Measurements from ENCODE around the gene DNAJC12. TPM values are rescaled to one million over a fixed set of nuclear protein-coding genes. Genes with fewer than 3 reads are reported as not detected.
"Not testable (repeated sequence)": the region's sequence is repeated elsewhere in the genome, so short reads cannot be mapped to it uniquely, and the experiment has no call there.

The DNAJC12 gene
- total RNA-seq, 2 experiments from 2014 or later = not detected

GRCh38 chr10:67780204-67780621 is 57.8 kb downstream of the DNAJC12 start:
- H3K36me3 Mint-ChIP-seq (ENCODE audit: low read depth); ATAC-seq (ENCODE audit: poor library complexity); H3K4me3 ChIP-seq (ENCODE audit: low read length); H3K27me3 ChIP-seq (ENCODE audit: control insufficient read depth in 1 of 2, insufficient read depth in 2 of 2, low read length in 2 of 2); H3K27ac ChIP-seq (ENCODE audit: low read depth in 1 of 2, low read length in 2 of 2); H3K27ac Mint-ChIP-seq; H3K4me3 Mint-ChIP-seq; H3K9me3 ChIP-seq (ENCODE audit: control insufficient read depth in 1 of 2, insufficient read depth in 1 of 2, low read length in 2 of 2); H3K27me3 Mint-ChIP-seq; H3K9me3 Mint-ChIP-seq; DNase-seq; H3K36me3 ChIP-seq (ENCODE audit: insufficient read depth, low read length): not testable (repeated sequence)
- H3K4me1 ChIP-seq (ENCODE audit: insufficient read depth, low read length) = peaks cover 23% of the 10 kb centered on the region
- intact Hi-C loops (cut with DNase I, micrococcal nuclease) = loop anchor here (1.0 to 10.0 kb wide), 4 partner anchors 83 to 1595 kb away; no protein-coding TSS in a partner anchor
- CTCF ChIA-PET = interaction anchor here (0.8 to 4.3 kb wide), 16 partner anchors 8 to 309 kb away, joined by 3 to 83 read pairs (median 6); no protein-coding TSS in a partner anchor
- peak; percentile 29 for TF ChIP-seq CTCF (IDR thresholded peaks at IDR 0.05)
- H3K4me1 Mint-ChIP-seq (ENCODE audit: low read depth) = peaks cover 25% of the 10 kb centered on the region
- POLR2A ChIA-PET = interaction anchor here (1.0 to 4.2 kb wide), 3 partner anchors 14 to 82 kb away, joined by 3 to 28 read pairs (median 27); no protein-coding TSS in a partner anchor

DNA sequence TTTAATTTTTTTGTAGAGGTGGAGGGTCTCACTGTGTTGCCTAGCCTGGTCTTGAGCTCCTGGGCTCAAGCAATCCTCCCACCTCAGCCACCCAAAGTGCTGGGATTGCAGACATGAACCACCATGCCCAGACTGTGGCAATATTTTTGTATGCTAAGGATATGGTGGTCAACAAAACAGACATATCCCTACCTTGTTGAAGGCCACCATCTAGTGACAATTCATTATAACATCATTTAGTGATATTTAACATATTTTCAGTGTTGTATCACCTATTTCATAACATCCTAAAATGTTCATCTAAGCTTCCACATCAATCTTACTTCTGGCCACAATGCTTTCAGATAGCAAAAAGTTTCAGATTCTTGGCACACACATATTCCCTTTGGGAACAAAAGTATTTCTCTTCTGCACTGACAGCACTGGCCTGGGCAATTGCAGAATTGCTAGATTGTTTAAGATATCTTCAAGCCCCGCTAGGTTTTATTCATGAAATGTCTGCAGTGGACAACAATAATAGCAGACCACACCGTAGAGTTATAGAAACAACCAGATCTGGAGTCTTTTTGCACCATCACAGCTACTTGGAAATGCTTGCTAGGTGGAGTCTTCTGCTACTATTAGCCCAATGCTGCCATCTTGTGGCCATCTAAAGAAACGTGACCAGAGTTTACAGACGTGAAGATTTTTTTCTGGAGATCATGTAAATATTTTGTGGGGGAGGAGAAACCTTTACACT is 58.4 kb downstream of the DNAJC12 start:
- Mint-ChIP-seq H3K4me1 (ENCODE audit: low read depth) (peaks cover 22% of the 10 kb centered on the region), H3K27ac (no peak overlapping the region), H3K36me3 (ENCODE audit: low read depth) (no peaks in the 10 kb centered on the region), H3K27me3 (no peaks in the 10 kb centered on the region), H3K4me3 (no peak overlapping the region), H3K9me3 (no peaks in the 10 kb centered on the region)
- Histone ChIP-seq H3K27me3 (ENCODE audit: control insufficient read depth in 1 of 2, insufficient read depth in 2 of 2, low read length in 2 of 2) (no peaks in the 10 kb centered on the region), H3K27ac (ENCODE audit: low read depth in 1 of 2, low read length in 2 of 2) (no peak overlapping the region), H3K36me3 (ENCODE audit: insufficient read depth, low read length) (no peaks in the 10 kb centered on the region), H3K9me3 (ENCODE audit: control insufficient read depth in 1 of 2, insufficient read depth in 1 of 2, low read length in 2 of 2) (no peaks in the 10 kb centered on the region), H3K4me1 (ENCODE audit: insufficient read depth, low read length) (peaks cover 17% of the 10 kb centered on the region), H3K4me3 (ENCODE audit: low read length) (no peak overlapping the region)
- TF ChIP-seq CTCF (IDR thresholded peaks at IDR 0.05) = peak; percentile 94
- intact Hi-C loops (cut with DNase I, micrococcal nuclease) = loop anchor here (1.0 to 10.0 kb wide), 4 partner anchors 82 to 1595 kb away; no protein-coding TSS in a partner anchor
- ChIA-PET POLR2A (interaction anchor here (0.8 to 4.2 kb wide), 5 partner anchors 12 to 113 kb away, joined by 3 to 28 read pairs (median 3); no protein-coding TSS in a partner anchor), CTCF (interaction anchor here (0.6 to 4.3 kb wide), 20 partner anchors 9 to 1599 kb away, joined by 3 to 83 read pairs (median 4); no protein-coding TSS in a partner anchor)
- DNase-seq (peak; percentile 20 to 89 (median 62)), ATAC-seq (ENCODE audit: poor library complexity) (peak; percentile 94)

GRCh38 chr10:67776371-67776770 is 61.6 kb downstream of the DNAJC12 start:
- TF ChIP-seq CTCF (IDR thresholded peaks at IDR 0.05) = no peak
- Mint-ChIP-seq H3K27me3 (no peaks in the 10 kb centered on the region), H3K27ac (no peak overlapping the region), H3K4me3 (no peak overlapping the region), H3K36me3 (ENCODE audit: low read depth) (no peaks in the 10 kb centered on the region), H3K4me1 (ENCODE audit: low read depth) (peaks cover 6% of the 10 kb centered on the region), H3K9me3 (no peaks in the 10 kb centered on the region)
- intact Hi-C loops (cut with DNase I, micrococcal nuclease) = no loop called here
- no peaks in the 10 kb centered on the region for H3K9me3 ChIP-seq (ENCODE audit: control insufficient read depth in 1 of 2, insufficient read depth in 1 of 2, low read length in 2 of 2)
- H3K4me3 ChIP-seq (ENCODE audit: low read length) = no peak overlapping the region
- no peaks in the 10 kb centered on the region for H3K27me3 ChIP-seq (ENCODE audit: control insufficient read depth in 1 of 2, insufficient read depth in 2 of 2, low read length in 2 of 2)
- no peaks in the 10 kb centered on the region for H3K36me3 ChIP-seq (ENCODE audit: insufficient read depth, low read length)
- no peak overlapping the region for H3K27ac ChIP-seq (ENCODE audit: low read depth in 1 of 2, low read length in 2 of 2)
- POLR2A ChIA-PET = interaction anchor here (4.2 kb wide), 1 partner anchor 12 kb away, joined by 27 read pairs; no protein-coding TSS in a partner anchor
- CTCF ChIA-PET = interaction anchor here (1.8 kb wide), 1 partner anchor 12 kb away, joined by 4 read pairs; no protein-coding TSS in a partner anchor
- H3K4me1 ChIP-seq (ENCODE audit: insufficient read depth, low read length) = peaks cover 3% of the 10 kb centered on the region
- DNase-seq = no peak
- ATAC-seq (ENCODE audit: poor library complexity) = no peak
